ENCODE results near the gene TSEN15.

GRCh38 chr1:184039126-184039525 lies 12.4 kb upstream of the TSEN15 start:
- no peak for TF ChIP-seq POLR2A (IDR thresholded peaks at IDR 0.05; ENCODE audit: low read depth, low read length)
- TF ChIP-seq TAF1 (IDR thresholded peaks at IDR 0.05; ENCODE audit: low read depth, low read length), result no peak
- no peak for TF ChIP-seq POLR2AphosphoS5 (IDR thresholded peaks at IDR 0.05; ENCODE audit: low read depth, low read length)
